Measurements from ENCODE around the gene LIPC. TPM values are rescaled to one million over a fixed set of nuclear protein-coding genes. Genes with fewer than 3 reads are reported as not detected.

Gene LIPC
- polyA plus RNA-seq, 1 experiment: 0.31 TPM

- no peak overlapping the region for H3K4me3 ChIP-seq (ENCODE audit: low read depth, low read length)
- H3K27me3 ChIP-seq (ENCODE audit: control insufficient read depth, insufficient read depth, low read length): no peaks in the 10 kb centered on the region
- ChIA-PET CTCF (no interaction called here), POLR2A (no interaction called here)
- TF ChIP-seq CTCF (IDR thresholded peaks at IDR 0.05; ENCODE audit: insufficient read depth, low read depth, low read length): no peak
- H3K36me3 ChIP-seq (ENCODE audit: control insufficient read depth, insufficient read depth, low read length): no peaks in the 10 kb centered on the region
- no peak for DNase-seq (ENCODE audit: low read depth)
Measured at GRCh38 chr15:58444658-58445332, 13.0 kb downstream of the LIPC start.

GRCh38 chr15:58445865-58446264 is 14.1 kb downstream of the LIPC start:
- Histone ChIP-seq H3K36me3 (ENCODE audit: control insufficient read depth, insufficient read depth, low read length) (no peaks in the 10 kb centered on the region), H3K4me3 (ENCODE audit: low read depth, low read length) (no peak overlapping the region), H3K27me3 (ENCODE audit: control insufficient read depth, insufficient read depth, low read length) (no peaks in the 10 kb centered on the region)
- CTCF ChIA-PET: no interaction called here
- no peak for DNase-seq (ENCODE audit: low read depth)
- POLR2A ChIA-PET: no interaction called here
- no peak for TF ChIP-seq CTCF (IDR thresholded peaks at IDR 0.05; ENCODE audit: insufficient read depth, low read depth, low read length)

GRCh38 chr15:58446521-58446920 is 14.7 kb downstream of the LIPC start:
- Histone ChIP-seq H3K36me3 (ENCODE audit: control insufficient read depth, insufficient read depth, low read length) (no peaks in the 10 kb centered on the region), H3K4me3 (ENCODE audit: low read depth, low read length) (no peak overlapping the region), H3K27me3 (ENCODE audit: control insufficient read depth, insufficient read depth, low read length) (peaks cover under 1% of the 10 kb centered on the region; the same call in 1 of the 2 replicates)
- TF ChIP-seq CTCF (IDR thresholded peaks at IDR 0.05; ENCODE audit: insufficient read depth, low read depth, low read length): no peak
- ChIA-PET CTCF (interaction anchor here (1.6 kb wide), 1 partner anchor 176 kb away, joined by 6 read pairs; no protein-coding TSS in a partner anchor), POLR2A (no interaction called here)
- DNase-seq (ENCODE audit: low read depth): no peak

- ChIA-PET POLR2A (no interaction called here), CTCF (interaction anchor here (0.7 to 1.8 kb wide), 3 partner anchors 9 to 177 kb away, joined by 3 to 6 read pairs (median 4); no protein-coding TSS in a partner anchor)
- DNase-seq (ENCODE audit: low read depth): peak; percentile 41
- no peak for TF ChIP-seq CTCF (IDR thresholded peaks at IDR 0.05; ENCODE audit: insufficient read depth, low read depth, low read length)
- no peak overlapping the region for H3K4me3 ChIP-seq (ENCODE audit: low read depth, low read length)
- H3K36me3 ChIP-seq (ENCODE audit: control insufficient read depth, insufficient read depth, low read length): no peaks in the 10 kb centered on the region
- H3K27me3 ChIP-seq (ENCODE audit: control insufficient read depth, insufficient read depth, low read length): peaks cover 1% of the 10 kb centered on the region; the same call in 1 of the 2 replicates
Measured at GRCh38 chr15:58447271-58448010, 15.7 kb downstream of the LIPC start.

GRCh38 chr15:58448331-58448730 is 16.5 kb downstream of the LIPC start:
- CTCF ChIA-PET: interaction anchor here (0.7 to 1.8 kb wide), 2 partner anchors 8 to 39 kb away, joined by 3 to 4 read pairs; no protein-coding TSS in a partner anchor
- Histone ChIP-seq H3K4me3 (ENCODE audit: low read depth, low read length) (no peak overlapping the region), H3K27me3 (ENCODE audit: control insufficient read depth, insufficient read depth, low read length) (peaks cover 1% of the 10 kb centered on the region; the same call in 1 of the 2 replicates), H3K36me3 (ENCODE audit: control insufficient read depth, insufficient read depth, low read length) (no peaks in the 10 kb centered on the region)
- TF ChIP-seq CTCF (IDR thresholded peaks at IDR 0.05; ENCODE audit: insufficient read depth, low read depth, low read length): no peak
- POLR2A ChIA-PET: no interaction called here
- DNase-seq (ENCODE audit: low read depth): no peak

Data from BJ (cell line).